GM12892 (cell line): ENCODE results near the gene SQOR.

Experiments
- POLR2A ChIP-seq: IDR thresholded peaks from 2 replicates; pipeline ENCODE4 v1.6.1; 2011; ENCODE audit warnings: low read depth, low read length, control low read depth
- POLR2AphosphoS5 ChIP-seq: IDR thresholded peaks from 2 replicates; pipeline ENCODE4 v1.6.1; 2011; ENCODE audit warnings: low read depth, low read length, control low read depth
- TAF1 ChIP-seq: IDR thresholded peaks from 2 replicates; pipeline ENCODE4 v1.6.1; 2011; ENCODE audit warnings: low read depth, mild to moderate bottlenecking, control low read depth, low read length, borderline replicate concordance

- no peak for TF ChIP-seq POLR2A
- no peak for TF ChIP-seq TAF1
- TF ChIP-seq POLR2AphosphoS5: no peak
Measured at GRCh38 chr15:45606413-45606812, 28.4 kb upstream of the SQOR start.
